ENCODE results near the gene SCN9A.

SCN9A gene

DNA sequence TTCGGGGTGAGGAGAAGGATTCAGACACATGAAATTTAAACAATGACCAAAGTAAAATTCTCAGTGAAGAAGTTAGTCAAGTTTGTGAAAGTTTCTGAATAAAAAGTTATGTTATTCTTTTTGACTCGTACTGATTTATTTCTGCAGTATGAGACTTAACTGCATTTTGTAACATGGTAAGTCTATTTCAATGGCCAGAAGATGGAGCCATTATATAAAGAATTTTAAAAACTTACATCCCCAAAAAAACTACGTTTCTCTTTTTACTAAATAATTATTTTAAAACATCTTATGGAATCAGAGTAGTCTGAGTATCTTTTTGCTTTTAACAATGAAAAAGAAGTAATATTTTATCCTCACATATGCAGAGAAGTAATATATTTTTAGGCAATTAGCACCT is 196.5 kb downstream of the SCN9A start:
- no peak for DNase-seq (ENCODE audit: low read depth)

DNA sequence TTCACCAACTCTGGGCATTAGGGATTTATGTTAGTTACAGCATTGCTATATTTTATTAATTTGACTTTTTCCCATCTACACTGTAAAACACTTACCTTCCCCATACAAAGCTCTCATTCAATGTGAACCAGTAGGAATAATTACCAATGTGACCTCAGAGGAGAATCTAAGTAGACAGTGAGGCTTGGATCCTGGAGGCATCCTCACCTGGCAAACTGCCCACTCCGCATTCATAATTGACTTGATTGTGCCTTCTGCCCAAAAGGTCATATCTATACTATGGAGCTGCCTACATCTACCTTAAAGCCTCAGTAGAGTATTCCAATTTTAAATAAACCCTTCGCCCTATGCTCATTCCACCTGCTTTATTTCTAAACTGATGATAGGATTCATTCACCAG is 202.5 kb downstream of the SCN9A start:
- DNase-seq (ENCODE audit: low read depth) = no peak

DNA sequence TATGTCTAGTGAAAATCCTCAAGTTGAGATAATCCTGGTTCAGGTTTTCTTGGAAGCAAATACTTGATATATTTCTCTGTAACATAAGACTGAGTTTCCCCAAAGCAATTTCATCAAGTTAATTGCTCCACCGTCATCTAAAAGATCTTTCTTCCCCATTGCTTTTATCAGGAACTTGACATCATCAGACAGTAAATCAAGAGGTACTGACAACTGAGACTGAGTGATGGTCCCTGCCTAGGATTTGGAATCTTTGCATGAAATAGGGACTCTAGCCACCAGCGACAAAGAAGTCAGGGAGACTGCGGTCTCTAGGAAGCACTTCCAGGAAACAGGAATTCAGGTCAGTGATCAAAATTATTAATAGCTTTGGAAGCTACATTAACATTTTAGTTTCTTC is 204.5 kb downstream of the SCN9A start:
- DNase-seq (ENCODE audit: low read depth) = no peak

DNA sequence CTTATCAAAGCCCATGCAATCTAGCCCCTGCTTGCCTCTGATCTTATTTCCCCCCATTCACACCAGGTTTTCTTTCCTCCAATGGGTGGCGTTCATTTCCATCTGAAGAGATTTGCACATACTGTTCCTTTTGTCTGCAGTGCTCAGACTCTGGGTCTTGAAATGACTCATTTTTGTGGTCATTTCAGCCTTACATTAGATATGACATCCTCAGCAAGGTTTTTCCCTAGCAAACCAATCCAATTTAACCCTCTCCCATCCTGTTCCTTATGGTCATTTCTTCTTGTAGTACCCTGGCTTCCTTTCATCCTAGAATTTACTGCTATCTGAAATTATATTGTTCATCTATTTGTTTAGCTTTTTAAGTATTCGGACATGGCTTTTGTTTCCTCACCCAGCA is 205.4 kb downstream of the SCN9A start:
- DNase-seq (ENCODE audit: low read depth) = no peak

DNA sequence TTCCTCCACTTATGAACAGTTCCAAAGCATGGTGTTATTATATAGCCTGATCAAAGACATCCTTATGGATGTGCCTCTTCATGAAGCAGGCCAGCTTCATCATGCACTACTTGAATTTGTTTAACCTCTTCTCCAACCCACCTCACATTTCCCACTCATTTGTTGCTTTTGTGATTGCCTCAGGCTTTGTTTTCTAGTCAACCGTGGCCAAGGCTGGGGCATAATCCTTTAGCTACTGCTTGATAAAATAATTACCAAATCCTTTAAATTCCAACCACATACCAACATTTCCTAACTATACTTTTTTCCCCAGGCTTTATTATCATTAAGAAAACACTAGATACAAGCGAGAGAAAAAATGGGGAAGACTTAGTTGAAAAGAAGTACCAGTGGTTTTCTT is 208.3 kb downstream of the SCN9A start:
- DNase-seq (ENCODE audit: low read depth) = no peak

DNA sequence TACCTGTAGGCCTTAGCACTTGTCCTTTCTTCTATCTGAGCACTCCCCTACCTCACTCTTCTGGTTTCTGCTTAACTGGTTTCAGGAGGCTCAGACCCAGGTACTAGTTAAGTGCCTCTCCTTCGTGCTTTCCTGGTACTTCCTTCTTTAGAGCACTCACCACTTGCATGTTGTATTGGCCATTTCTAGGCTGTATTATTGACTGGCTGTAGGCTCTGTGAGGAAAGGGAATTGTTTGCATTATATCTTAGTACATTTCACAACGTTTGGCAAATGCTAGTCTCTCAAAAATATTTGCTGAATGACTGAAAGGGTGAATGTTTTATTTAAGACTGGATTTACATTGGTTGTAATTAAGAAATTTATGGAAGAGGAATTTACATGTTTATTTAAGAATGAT is 212.0 kb downstream of the SCN9A start:
- no peak for DNase-seq (ENCODE audit: low read depth)

DNA sequence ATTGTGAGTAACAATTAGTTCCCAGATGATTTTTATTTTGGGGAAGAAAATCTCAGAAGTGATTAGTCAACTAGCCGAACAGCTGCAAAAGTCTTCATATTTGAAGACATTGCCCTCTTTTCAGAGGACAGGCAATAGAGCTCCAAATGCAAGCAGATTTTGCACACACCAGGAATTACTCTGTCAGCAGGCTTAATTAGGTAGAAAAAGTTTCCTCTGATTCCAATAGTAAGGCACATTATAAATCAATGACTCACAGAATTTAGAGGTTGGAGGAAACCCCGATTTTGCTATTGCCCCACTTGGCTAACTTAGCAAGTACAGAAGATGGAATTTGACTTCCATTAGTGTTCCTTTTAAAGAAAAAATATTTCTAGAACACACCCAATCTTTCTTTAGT is 217.2 kb downstream of the SCN9A start:
- no peak for DNase-seq (ENCODE audit: low read depth)

DNA sequence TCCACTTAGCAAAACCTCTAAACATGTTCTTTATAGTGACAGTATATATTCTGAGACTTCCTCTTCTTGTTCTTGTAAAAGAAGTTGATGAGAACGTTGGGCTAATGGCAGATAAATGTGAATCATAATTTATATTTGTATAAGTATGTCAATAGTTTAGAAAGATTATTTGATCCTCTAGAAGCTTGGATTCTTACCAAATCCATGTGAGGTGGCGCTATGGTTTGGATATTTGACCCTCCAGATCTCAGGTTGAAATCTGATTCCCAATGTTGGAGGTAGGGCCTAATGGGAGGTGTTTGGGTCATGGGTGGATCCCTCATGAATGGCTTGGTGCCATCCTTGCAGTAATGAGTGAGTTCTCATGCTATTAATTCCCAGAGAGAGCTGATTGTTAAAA is 218.2 kb downstream of the SCN9A start:
- no peak for DNase-seq (ENCODE audit: low read depth)

DNA sequence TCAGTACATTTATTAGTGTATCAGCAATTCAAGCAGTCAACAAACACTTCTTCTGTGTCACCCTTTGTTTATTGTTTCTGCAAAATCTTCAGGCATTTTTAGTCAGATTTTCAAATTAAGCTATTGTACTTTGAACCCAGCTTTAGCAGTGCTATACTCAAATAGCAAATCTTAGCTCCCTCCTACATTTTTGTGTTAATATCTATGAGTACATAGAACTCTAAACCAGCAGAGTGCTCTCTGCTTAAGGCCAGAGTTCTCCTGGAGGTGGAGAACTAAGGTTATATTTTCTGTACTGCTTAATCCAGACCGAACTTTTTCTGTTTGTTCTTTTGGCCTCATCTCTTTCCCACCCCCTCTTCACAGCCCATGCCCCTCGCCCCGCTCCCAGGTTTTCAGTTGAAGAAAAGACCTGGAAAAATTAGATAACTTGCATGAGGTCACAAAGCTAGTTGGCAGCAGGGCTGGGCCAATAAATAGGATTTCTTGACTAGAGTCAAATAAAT is 218.7 kb downstream of the SCN9A start:
- no peak for DNase-seq (ENCODE audit: low read depth)

DNA sequence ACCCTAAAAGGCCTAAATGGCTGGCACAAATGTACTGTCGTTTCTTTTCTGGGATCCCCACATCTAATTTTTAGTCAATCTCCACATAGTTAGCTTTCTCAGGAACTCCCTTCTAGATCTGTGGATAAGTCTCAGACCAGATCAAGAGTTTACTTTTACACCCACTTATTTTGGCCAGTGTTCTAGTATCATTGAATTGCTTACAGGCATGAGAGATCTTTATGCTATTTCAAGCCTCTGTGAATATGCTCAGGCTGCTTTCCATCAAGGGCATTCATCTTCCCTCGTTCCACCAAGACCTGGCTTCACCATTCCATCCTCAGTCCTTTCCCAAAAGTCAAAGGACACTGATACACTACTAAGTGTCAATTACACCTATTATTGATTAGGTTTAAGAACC is 220.2 kb downstream of the SCN9A start:
- DNase-seq (ENCODE audit: low read depth) = no peak

DNA sequence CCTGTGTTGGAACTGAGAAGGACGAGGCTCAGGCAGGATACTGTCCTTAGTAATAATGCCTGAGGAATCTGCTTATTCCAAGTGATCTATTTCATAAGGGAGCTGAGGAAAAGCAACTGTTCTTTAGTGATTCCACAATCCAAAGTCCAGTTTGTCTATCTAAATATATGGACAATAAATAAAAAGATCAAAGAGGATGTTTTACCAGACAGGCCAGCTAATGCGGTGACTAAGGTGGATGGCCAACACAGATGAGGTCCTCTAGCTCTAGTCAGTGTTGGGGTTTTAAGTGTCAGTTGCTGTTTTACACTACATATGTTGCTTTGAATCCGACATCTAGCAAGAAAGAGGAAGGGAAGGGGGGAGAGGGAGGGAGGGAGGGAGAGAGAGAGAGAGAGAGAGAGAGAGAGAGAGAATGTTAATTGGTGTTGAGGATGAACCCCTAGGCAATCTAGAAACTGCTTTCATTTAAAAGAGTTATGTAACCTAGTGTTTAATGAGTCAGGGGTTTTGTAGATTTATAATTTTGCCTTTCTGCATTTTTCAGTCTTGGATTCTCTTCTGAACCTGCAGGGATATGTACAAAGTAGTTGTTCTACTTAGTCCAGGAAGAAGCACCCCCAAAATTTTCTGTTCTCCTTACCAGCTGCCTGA is 220.9 kb downstream of the SCN9A start:
- DNase-seq (ENCODE audit: low read depth) = no peak

DNA sequence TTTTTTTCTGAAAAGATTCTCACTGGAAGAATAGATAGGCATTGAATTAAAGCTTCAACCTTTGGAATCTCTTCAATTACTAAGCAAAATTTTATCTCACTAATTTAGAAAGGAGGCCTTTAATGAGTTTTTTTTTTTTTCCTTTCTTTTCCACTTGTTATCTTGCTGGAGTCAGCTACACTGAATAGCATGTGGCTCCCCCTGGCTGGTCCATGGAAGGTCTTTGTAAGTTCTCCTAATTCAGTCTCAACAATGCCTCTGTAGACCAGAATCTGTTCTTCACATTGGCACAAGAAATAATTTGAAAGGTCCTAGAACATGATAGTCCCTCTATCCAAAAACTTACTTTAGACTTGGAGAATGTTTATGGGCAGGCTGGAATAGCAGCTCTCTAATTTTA is 223.7 kb downstream of the SCN9A start:
- no peak for DNase-seq (ENCODE audit: low read depth)

DNA sequence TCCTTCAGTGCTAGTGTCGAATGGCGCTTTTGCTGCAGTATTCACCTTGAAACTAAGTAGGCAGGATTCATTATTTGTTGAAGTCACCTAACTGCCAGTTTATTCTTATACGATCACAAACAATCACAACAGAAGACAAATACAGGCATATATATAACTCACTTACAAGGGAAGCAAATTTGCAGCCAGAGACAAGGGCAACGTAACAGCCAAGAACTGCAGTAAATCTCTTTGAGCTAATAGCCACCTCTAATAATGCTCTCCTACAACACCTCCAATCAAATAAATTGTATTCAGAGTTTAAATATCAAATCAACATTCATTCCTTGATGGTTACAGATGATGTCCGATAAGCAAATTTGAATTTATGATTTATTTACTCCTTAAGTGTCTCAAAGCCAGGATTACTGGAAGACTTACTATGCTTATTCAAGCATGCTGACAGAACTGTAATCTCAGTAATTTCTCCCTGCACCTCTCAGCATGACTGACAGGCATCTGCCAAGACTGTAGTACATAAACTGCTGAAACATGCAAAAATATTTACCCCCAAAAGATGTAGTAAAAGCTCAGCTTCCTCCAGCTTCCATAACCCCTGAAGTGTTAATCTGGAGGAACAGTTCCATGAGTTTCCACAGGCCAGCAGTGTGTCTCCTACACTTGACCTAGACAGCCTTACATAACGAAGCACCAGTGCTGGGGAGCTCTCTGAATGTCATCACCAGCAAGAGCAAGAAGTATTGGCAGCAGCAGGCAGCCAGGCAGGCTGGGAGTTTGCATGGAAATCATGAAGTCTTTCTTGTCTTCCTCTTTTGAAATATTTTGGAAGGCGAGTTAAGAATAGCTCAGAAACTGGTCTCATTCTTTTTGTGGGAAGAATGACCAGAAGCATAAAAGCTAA is 227.0 kb downstream of the SCN9A start:
- no peak for DNase-seq (ENCODE audit: low read depth)

DNA sequence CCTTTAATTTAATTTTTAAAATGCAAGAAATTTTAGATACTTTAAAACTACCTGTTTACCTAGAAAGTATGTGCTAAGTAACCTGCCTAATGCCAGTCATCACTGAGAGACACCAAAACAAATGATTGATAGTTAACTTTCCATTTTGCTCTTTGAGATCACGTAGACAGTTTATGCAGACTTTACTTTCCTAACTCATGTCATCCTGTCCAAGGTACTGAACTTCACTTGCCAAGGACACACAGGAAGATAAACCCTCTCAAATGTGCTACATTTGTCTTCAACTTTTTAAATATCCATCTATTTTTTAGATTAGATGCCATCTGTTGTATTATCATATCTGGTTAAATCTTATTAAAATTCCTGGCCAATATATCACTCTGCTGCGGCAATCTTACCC is 227.9 kb downstream of the SCN9A start:
- DNase-seq (ENCODE audit: low read depth) = no peak

Measured in T follicular helper cell (primary cell).